ENCODE data around the gene TRAF7.
"Not testable (repeated sequence)": the region's sequence is repeated elsewhere in the genome, so short reads cannot be mapped to it uniquely, and the experiment has no call there.

GRCh38 chr16:2127630-2128280 lies 27.8 kb upstream of the TRAF7 start:
- TF ChIP-seq CTCF (conservative IDR thresholded peaks at IDR 0.05); ZFX (IDR thresholded peaks at IDR 0.05): not testable (repeated sequence)
